Mucosa of rectum (tissue), 2 donors: Measurements from ENCODE around the gene PARD3B.

Experiments
- H3K27ac ChIP-seq, 2 donors: one replicate each; pipeline ENCODE4 v1.7.0; 2013; ENCODE audit warnings: inconsistent platforms in 2 of 2, low read depth in 2 of 2, low read length in 2 of 2
- H3K27me3 ChIP-seq, 2 donors: one replicate each; pipeline ENCODE4 v1.7.0; 2013; ENCODE audit warnings: low read length in 2 of 2; ENCODE audit not compliant: control insufficient read depth in 2 of 2, insufficient read depth in 2 of 2
- H3K36me3 ChIP-seq, 2 donors: one replicate each; pipeline ENCODE4 v1.7.0; 2013; ENCODE audit warnings: low read length in 2 of 2; ENCODE audit not compliant: control insufficient read depth in 2 of 2, insufficient read depth in 2 of 2
- H3K4me1 ChIP-seq, 2 donors: one replicate each; pipeline ENCODE4 v1.7.0; 2013; ENCODE audit warnings: low read length in 2 of 2, mild to moderate bottlenecking in 1 of 2; ENCODE audit not compliant: control insufficient read depth in 2 of 2, insufficient read depth in 2 of 2
- H3K4me3 ChIP-seq, 2 donors: one replicate each; pipeline ENCODE4 v1.7.0; 2013; ENCODE audit warnings: low read length in 2 of 2
- H3K9ac ChIP-seq, 2 donors: one replicate each; pipeline ENCODE4 v1.7.0; 2013; ENCODE audit warnings: low read length in 2 of 2, low read depth in 1 of 2, mild to moderate bottlenecking in 1 of 2
- H3K9me3 ChIP-seq, 2 donors: one replicate each; pipeline ENCODE4 v1.7.0; 2013; ENCODE audit warnings: low read length in 2 of 2; ENCODE audit not compliant: control insufficient read depth in 2 of 2
- donor health status: healthy.
- donor health status: Normal muscosa, but diverticular disease.

The PARD3B gene

GRCh38 chr2:205188239-205189138, 643.2 kb downstream of the PARD3B start:
- Histone ChIP-seq H3K9ac (no peak overlapping the region), H3K36me3 (peaks cover 0 to 2% of the 10 kb centered on the region in 2 donors), H3K4me1 (no peaks in the 10 kb centered on the region), H3K27ac (no peak overlapping the region), H3K4me3 (no peak overlapping the region), H3K27me3 (no peaks in the 10 kb centered on the region), H3K9me3 (no peaks in the 10 kb centered on the region)

- no peak overlapping the region for H3K4me3 ChIP-seq
- no peaks in the 10 kb centered on the region for H3K9me3 ChIP-seq
- H3K36me3 ChIP-seq = peaks cover 0 to 5% of the 10 kb centered on the region in 2 donors
- no peaks in the 10 kb centered on the region for H3K4me1 ChIP-seq
- no peak overlapping the region for H3K9ac ChIP-seq
- no peaks in the 10 kb centered on the region for H3K27me3 ChIP-seq
- no peak overlapping the region for H3K27ac ChIP-seq
These were observed 644.0 kb downstream of the PARD3B start for GRCh38 chr2:205189301-205189700.

GRCh38 chr2:205190528-205190927, 645.3 kb downstream of the PARD3B start:
- H3K9me3 ChIP-seq = no peaks in the 10 kb centered on the region
- peaks cover 0 to 5% of the 10 kb centered on the region in 2 donors for H3K36me3 ChIP-seq
- H3K27me3 ChIP-seq = no peaks in the 10 kb centered on the region
- no peak overlapping the region for H3K27ac ChIP-seq
- H3K9ac ChIP-seq = no peak overlapping the region
- no peaks in the 10 kb centered on the region for H3K4me1 ChIP-seq
- no peak overlapping the region for H3K4me3 ChIP-seq

GRCh38 chr2:205193125-205193835, 648.0 kb downstream of the PARD3B start:
- Histone ChIP-seq H3K9ac (no peak overlapping the region), H3K36me3 (peaks cover 0 to 5% of the 10 kb centered on the region in 2 donors), H3K4me1 (no peaks in the 10 kb centered on the region), H3K4me3 (no peak overlapping the region), H3K27ac (no peak overlapping the region), H3K9me3 (no peaks in the 10 kb centered on the region), H3K27me3 (no peaks in the 10 kb centered on the region)

GRCh38 chr2:205193836-205194228, 648.6 kb downstream of the PARD3B start:
- H3K9ac ChIP-seq = no peak overlapping the region
- H3K4me1 ChIP-seq = no peaks in the 10 kb centered on the region
- H3K4me3 ChIP-seq = no peak overlapping the region
- no peaks in the 10 kb centered on the region for H3K27me3 ChIP-seq
- no peaks in the 10 kb centered on the region for H3K9me3 ChIP-seq
- H3K36me3 ChIP-seq = peaks cover 0 to 5% of the 10 kb centered on the region in 2 donors
- H3K27ac ChIP-seq = no peak overlapping the region

- Histone ChIP-seq H3K9me3 (no peaks in the 10 kb centered on the region), H3K9ac (no peak overlapping the region), H3K27me3 (no peaks in the 10 kb centered on the region), H3K4me1 (no peaks in the 10 kb centered on the region), H3K27ac (no peak overlapping the region), H3K36me3 (peaks cover 0 to 5% of the 10 kb centered on the region in 2 donors), H3K4me3 (no peak overlapping the region)
These were observed 652.3 kb downstream of the PARD3B start for GRCh38 chr2:205197468-205198139.

GRCh38 chr2:205198140-205198525, 652.9 kb downstream of the PARD3B start:
- no peaks in the 10 kb centered on the region for H3K9me3 ChIP-seq
- no peaks in the 10 kb centered on the region for H3K4me1 ChIP-seq
- no peaks in the 10 kb centered on the region for H3K27me3 ChIP-seq
- H3K27ac ChIP-seq = no peak overlapping the region
- H3K4me3 ChIP-seq = no peak overlapping the region
- no peak overlapping the region for H3K9ac ChIP-seq
- H3K36me3 ChIP-seq = peaks cover 0 to 5% of the 10 kb centered on the region in 2 donors

GRCh38 chr2:205199165-205199850, 654.0 kb downstream of the PARD3B start:
- no peaks in the 10 kb centered on the region for H3K36me3 ChIP-seq
- H3K27me3 ChIP-seq = no peaks in the 10 kb centered on the region
- H3K9ac ChIP-seq = no peak overlapping the region
- no peak overlapping the region for H3K27ac ChIP-seq
- no peaks in the 10 kb centered on the region for H3K9me3 ChIP-seq
- H3K4me1 ChIP-seq = no peaks in the 10 kb centered on the region
- no peak overlapping the region for H3K4me3 ChIP-seq

- Histone ChIP-seq H3K27me3 (no peaks in the 10 kb centered on the region), H3K9me3 (no peaks in the 10 kb centered on the region), H3K4me1 (no peaks in the 10 kb centered on the region), H3K9ac (no peak overlapping the region), H3K27ac (no peak overlapping the region), H3K4me3 (no peak overlapping the region), H3K36me3 (no peaks in the 10 kb centered on the region)
These were observed 665.2 kb downstream of the PARD3B start for GRCh38 chr2:205210494-205210893.
